Upper lobe of left lung (tissue), 6 donors: ENCODE data around the gene BCAS1. TPM values are rescaled to one million over a fixed set of nuclear protein-coding genes. Genes with fewer than 3 reads are reported as not detected.
"Not testable (repeated sequence)": the region's sequence is repeated elsewhere in the genome, so short reads cannot be mapped to it uniquely, and the experiment has no call there.

Experiments
- ATAC-seq, 2 donors: fragments of 200-7000 bp; cut with Tn5 transposase; one replicate each; pipeline ENCODE4 v1.9.1; 2022; ENCODE audit warnings: mild to moderate bottlenecking in 2 of 2, moderate library complexity in 2 of 2; ENCODE audit not compliant: low FRiP score in 2 of 2
- DNase-seq, 2 donors: peaks; one replicate each; pipeline ENCODE4 v3.0.0-alpha.2; 2019 to 2020
- H3K27ac ChIP-seq, 4 donors: fragments of 200-600 bp; sonication (generic); one replicate each; pipeline ENCODE4 v1.5.1; 2016 to 2019
- H3K27me3 ChIP-seq, 4 donors: fragments of 200-600 bp; sonication (generic); one replicate each; pipeline ENCODE4 v1.5.1; 2017 to 2019
- H3K36me3 ChIP-seq, 4 donors: fragments of 200-600 bp; sonication (generic); one replicate each; pipeline ENCODE4 v1.5.1; 2016 to 2019
- H3K4me1 ChIP-seq, 4 donors: fragments of 200-600 bp; sonication (generic); one replicate each; pipeline ENCODE4 v1.5.1; 2018 to 2019
- H3K4me3 ChIP-seq, 4 donors: fragments of 200-600 bp; sonication (generic); one replicate each; pipeline ENCODE4 v1.5.1; 2017 to 2019; ENCODE audit warnings: mild to moderate bottlenecking in 2 of 4, moderate library complexity in 1 of 4
- H3K9me3 ChIP-seq, 4 donors: fragments of 200-600 bp; sonication (generic); one replicate each; pipeline ENCODE4 v1.5.1; 2018 to 2019
- EP300 ChIP-seq, 4 donors: sonication (generic); formaldehyde crosslinking; IDR thresholded peaks; one replicate each; pipeline ENCODE4 v1.5.1; 2017; ENCODE audit warnings: antibody characterized with exemption in 4 of 4, control low read depth in 2 of 4
- POLR2A ChIP-seq, 4 donors: fragments of 450-650 bp; IDR thresholded peaks; one replicate each; pipeline ENCODE4 v1.5.1; 2016 to 2017; ENCODE audit warnings: antibody characterized with exemption in 4 of 4, mild to moderate bottlenecking in 2 of 4
- POLR2AphosphoS5 ChIP-seq, 2 donors: sonication (generic); formaldehyde crosslinking; IDR thresholded peaks; one replicate each; pipeline ENCODE4 v1.5.1; 2017; ENCODE audit warnings: antibody characterized with exemption in 2 of 2
- WGBS, 2 donors: methylation state at CpG; one replicate each; pipeline ENCODE4 v1.1.5; 2017 to 2018; 5-methylcytosine and 5-hydroxymethylcytosine counted together
- total RNA-seq, 6 donors: library from RNA; depleted of rRNA in 4 of 6; stranded (reverse); fragments of >200 nt in 4 of 6; gene quantifications; one replicate each; pipeline versions ENCODE4 v1.1.0 to v1.2.1, GENCODE V29; 2016 to 2021
- TF ChIP-seq, protein P1 (sequence below), 6 experiments: fragments of 450-650 bp in 4 of 6; fragments of 200-600 bp in 2 of 6; sonication (generic) in 2 of 6; IDR thresholded peaks; one replicate each; pipeline ENCODE4 v1.5.1; 2016 to 2019; ENCODE audit warnings: antibody characterized with exemption in 6 of 6
- donor health status: DM: no; HTN: no; CAD: no; lungs with moderate emphysema.
- donor health status: DM: no; HTN: yes; CAD: no; lungs with severe emphysema.

Gene BCAS1
- total RNA-seq, 6 donors from 2014 or later = 0.74 to 11.2 (median 1.3) TPM

GRCh38 chr20:54019127-54019526, 51.3 kb downstream of the BCAS1 start:
- no peak for TF ChIP-seq EP300 (IDR thresholded peaks at IDR 0.05)
- no peak for ATAC-seq
- 89 to 97% methylated on average over 4 of the region's 4 CpGs for WGBS, 2 donors

DNA sequence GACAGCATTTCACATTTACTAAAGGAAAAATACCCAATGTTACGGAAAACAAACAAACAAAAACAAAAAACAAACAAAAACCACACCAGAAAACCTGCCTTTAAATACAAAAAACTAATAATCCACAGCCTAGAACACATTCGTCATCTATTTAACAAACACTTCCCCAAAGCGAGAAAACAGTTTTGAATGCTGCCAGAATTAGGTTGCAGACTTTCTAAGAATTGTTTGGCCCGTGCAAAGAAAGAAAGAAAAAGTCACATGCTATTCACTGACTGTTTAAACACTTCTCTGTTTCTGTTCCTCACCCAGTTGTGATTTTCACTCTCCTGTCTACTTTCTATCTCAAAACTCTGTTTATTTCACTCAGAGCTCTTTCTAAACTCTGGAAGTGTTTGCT, 52.5 kb downstream of the BCAS1 start:
- TF ChIP-seq POLR2AphosphoS5 (IDR thresholded peaks at IDR 0.05) (no peak), POLR2A (IDR thresholded peaks at IDR 0.05) (no peak)
- Histone ChIP-seq H3K9me3 (no peaks in the 10 kb centered on the region), H3K27me3 (no peaks in the 10 kb centered on the region), H3K27ac (peak overlapping the region in 3 of 4 donors; percentile 33 to 44 (median 40)), H3K4me1 (no peaks in the 10 kb centered on the region), H3K36me3 (no peaks in the 10 kb centered on the region), H3K4me3 (no peak overlapping the region)
- DNase-seq (no peak), ATAC-seq (peak in 1 of 2 donors; percentile 79)
- WGBS, 2 donors = 50% methylated on average over 4 of the region's 4 CpGs

More at GRCh38 chr20:54019127-54019526, 51.3 kb downstream of the BCAS1 start:
- H3K27me3 ChIP-seq = no peaks in the 10 kb centered on the region
- no peak overlapping the region for H3K4me3 ChIP-seq
- H3K9me3 ChIP-seq = no peaks in the 10 kb centered on the region
- H3K4me1 ChIP-seq = no peaks in the 10 kb centered on the region
- H3K27ac ChIP-seq = no peak overlapping the region
- DNase-seq = no peak
- H3K36me3 ChIP-seq = no peaks in the 10 kb centered on the region

DNA sequence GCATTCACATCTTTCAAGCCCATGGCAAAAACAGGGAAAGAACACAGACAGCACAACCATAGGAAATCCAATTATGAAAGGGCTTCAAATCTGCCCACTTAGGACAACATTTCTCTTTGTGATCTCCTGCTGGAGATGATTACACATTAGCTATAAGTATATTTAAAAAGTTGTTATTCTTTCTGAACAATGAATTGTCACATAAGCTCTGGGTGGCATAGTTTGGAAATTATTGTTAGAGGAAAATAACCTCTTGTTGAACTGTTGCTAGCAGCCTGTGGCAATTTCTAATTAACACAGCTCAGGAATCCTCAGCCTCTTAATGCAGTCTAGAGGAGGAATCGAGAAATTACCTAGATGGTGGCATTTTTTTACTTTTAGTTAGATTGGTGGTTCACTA, 54.9 kb downstream of the BCAS1 start:
- no peak overlapping the region for H3K27ac ChIP-seq
- ATAC-seq (no peak), DNase-seq (no peak)
- TF ChIP-seq EP300 (IDR thresholded peaks at IDR 0.05) = no peak
- TF ChIP-seq, protein P1, sequence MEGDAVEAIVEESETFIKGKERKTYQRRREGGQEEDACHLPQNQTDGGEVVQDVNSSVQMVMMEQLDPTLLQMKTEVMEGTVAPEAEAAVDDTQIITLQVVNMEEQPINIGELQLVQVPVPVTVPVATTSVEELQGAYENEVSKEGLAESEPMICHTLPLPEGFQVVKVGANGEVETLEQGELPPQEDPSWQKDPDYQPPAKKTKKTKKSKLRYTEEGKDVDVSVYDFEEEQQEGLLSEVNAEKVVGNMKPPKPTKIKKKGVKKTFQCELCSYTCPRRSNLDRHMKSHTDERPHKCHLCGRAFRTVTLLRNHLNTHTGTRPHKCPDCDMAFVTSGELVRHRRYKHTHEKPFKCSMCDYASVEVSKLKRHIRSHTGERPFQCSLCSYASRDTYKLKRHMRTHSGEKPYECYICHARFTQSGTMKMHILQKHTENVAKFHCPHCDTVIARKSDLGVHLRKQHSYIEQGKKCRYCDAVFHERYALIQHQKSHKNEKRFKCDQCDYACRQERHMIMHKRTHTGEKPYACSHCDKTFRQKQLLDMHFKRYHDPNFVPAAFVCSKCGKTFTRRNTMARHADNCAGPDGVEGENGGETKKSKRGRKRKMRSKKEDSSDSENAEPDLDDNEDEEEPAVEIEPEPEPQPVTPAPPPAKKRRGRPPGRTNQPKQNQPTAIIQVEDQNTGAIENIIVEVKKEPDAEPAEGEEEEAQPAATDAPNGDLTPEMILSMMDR (IDR thresholded peaks at IDR 0.05) = no peak
- no peak for TF ChIP-seq POLR2A (IDR thresholded peaks at IDR 0.05)
- no peak for TF ChIP-seq POLR2AphosphoS5 (IDR thresholded peaks at IDR 0.05)
- H3K9me3 ChIP-seq = no peaks in the 10 kb centered on the region
- 79 to 80% methylated on average over 1 of the region's 1 CpG for WGBS, 2 donors
- H3K4me3 ChIP-seq = no peak overlapping the region
- H3K4me1 ChIP-seq = no peaks in the 10 kb centered on the region
- H3K36me3 ChIP-seq = no peaks in the 10 kb centered on the region
- H3K27me3 ChIP-seq = no peaks in the 10 kb centered on the region

GRCh38 chr20:54014293-54014926, 56.0 kb downstream of the BCAS1 start:
- H3K4me3 ChIP-seq = no peak overlapping the region
- H3K27me3 ChIP-seq = no peaks in the 10 kb centered on the region
- no peaks in the 10 kb centered on the region for H3K36me3 ChIP-seq
- no peaks in the 10 kb centered on the region for H3K4me1 ChIP-seq
- TF ChIP-seq POLR2AphosphoS5 (IDR thresholded peaks at IDR 0.05) = no peak
- TF ChIP-seq EP300 (IDR thresholded peaks at IDR 0.05) = no peak
- no peak for TF ChIP-seq POLR2A (IDR thresholded peaks at IDR 0.05)
- TF ChIP-seq, protein P1 (IDR thresholded peaks at IDR 0.05) = no peak
- H3K27ac ChIP-seq = no peak overlapping the region
- DNase-seq (no peak), ATAC-seq (no peak)
- WGBS, 2 donors = 54 to 75% methylated on average over 7 of the region's 7 CpGs
- no peaks in the 10 kb centered on the region for H3K9me3 ChIP-seq

- H3K4me1 ChIP-seq = no peaks in the 10 kb centered on the region
- TF ChIP-seq POLR2A (IDR thresholded peaks at IDR 0.05) (no peak), POLR2AphosphoS5 (IDR thresholded peaks at IDR 0.05) (no peak), EP300 (IDR thresholded peaks at IDR 0.05) (no peak)
- TF ChIP-seq, protein P1 (IDR thresholded peaks at IDR 0.05) = no peak
- H3K4me3 ChIP-seq = no peak overlapping the region
- 66 to 71% methylated on average over 4 of the region's 4 CpGs for WGBS, 2 donors
- H3K36me3 ChIP-seq = no peaks in the 10 kb centered on the region
- no peak overlapping the region for H3K27ac ChIP-seq
- DNase-seq (no peak), ATAC-seq (no peak)
- no peaks in the 10 kb centered on the region for H3K9me3 ChIP-seq
- H3K27me3 ChIP-seq = no peaks in the 10 kb centered on the region
These were observed 56.9 kb downstream of the BCAS1 start for GRCh38 chr20:54013471-54013870.

DNA sequence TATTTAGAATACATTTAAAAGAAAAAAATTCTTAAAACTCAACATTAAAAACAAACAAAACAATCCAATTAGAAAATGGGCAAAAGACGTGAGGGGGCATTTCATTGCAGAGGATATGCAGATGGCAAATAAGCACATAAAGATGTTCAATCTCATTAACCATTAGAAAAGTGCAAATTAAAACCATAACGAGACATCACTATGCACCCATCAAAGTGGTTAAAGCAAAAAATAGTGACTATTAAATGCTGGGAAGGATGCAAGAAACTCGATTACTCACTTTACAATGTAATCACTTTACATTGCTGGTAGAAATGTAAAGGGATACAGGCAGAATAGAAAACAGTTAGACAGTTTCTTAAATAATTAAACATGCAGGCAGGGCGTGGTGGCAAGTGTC, 59.0 kb downstream of the BCAS1 start:
- Histone ChIP-seq H3K27ac (no peak overlapping the region), H3K4me3 (no peak overlapping the region), H3K4me1 (no peaks in the 10 kb centered on the region), H3K9me3 (no peaks in the 10 kb centered on the region), H3K36me3 (no peaks in the 10 kb centered on the region), H3K27me3 (no peaks in the 10 kb centered on the region)
- 85 to 86% methylated on average over 4 of the region's 4 CpGs for WGBS, 2 donors
- no peak for ATAC-seq
- TF ChIP-seq, protein P1 (IDR thresholded peaks at IDR 0.05) = no peak
- TF ChIP-seq POLR2AphosphoS5 (IDR thresholded peaks at IDR 0.05) (no peak), EP300 (IDR thresholded peaks at IDR 0.05) (no peak), POLR2A (IDR thresholded peaks at IDR 0.05) (no peak)
- DNase-seq = no peak

DNA sequence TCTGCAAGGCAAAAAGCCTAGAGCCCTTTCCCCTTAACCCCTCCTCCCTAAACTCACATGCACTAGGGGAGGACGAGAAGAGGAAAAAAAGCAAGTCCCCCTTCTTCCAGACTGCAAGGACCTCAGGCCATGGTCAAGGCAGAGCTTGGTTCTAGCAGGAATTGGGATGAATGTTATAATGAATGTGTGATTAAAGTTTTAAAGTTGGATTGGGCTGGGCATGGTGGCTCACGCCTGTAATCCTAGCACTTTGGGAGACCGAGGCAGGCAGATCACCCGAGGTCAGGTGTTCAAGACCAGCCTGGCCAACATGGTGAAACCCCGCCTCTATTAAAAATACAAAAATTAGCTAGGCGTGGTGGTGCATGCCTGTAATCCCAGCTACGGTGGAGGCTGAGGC, 64.2 kb downstream of the BCAS1 start:
- not testable (repeated sequence) for H3K4me1 ChIP-seq, H3K36me3 ChIP-seq, H3K27me3 ChIP-seq, ATAC-seq, H3K4me3 ChIP-seq, H3K27ac ChIP-seq, DNase-seq
- 83 to 91% methylated on average over 7 of the region's 7 CpGs for WGBS, 2 donors
- peaks cover 5 to 10% (median 8%) of the 10 kb centered on the region in 4 donors for H3K9me3 ChIP-seq
